Fibroblast of skin of scalp (primary cell): ENCODE results near the gene LUC7L2.
A peak's percentile ranks its signal among the peaks of the same experiment; 100 is the strongest.
"Not testable (repeated sequence)": the region's sequence is repeated elsewhere in the genome, so short reads cannot be mapped to it uniquely, and the experiment has no call there.

ENCODE experiments used
- DNase-seq: peaks from one replicate; pipeline ENCODE4 v3.0.0-alpha.2; 2013

LUC7L2 gene

DNA sequence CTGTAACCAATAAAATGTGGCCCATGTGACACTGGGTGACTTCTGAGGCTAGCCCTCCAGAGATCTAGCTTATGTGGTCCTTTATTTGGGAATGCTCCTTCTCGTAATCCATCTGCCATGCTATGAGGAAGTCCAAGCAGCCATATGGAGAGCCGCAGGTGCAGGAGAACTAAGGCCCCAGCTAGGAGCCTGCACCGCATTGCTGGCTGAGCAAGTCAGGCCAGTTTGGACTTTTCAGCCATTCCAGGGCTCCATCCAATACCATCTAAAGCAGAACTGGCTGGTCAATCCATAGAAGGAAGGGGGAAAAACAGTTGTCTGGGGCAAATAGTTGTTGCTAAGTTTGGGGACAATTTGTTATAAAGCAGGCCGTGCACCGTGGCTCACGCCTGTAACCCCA is 91.2 kb downstream of the LUC7L2 start:
- no peak for DNase-seq

DNA sequence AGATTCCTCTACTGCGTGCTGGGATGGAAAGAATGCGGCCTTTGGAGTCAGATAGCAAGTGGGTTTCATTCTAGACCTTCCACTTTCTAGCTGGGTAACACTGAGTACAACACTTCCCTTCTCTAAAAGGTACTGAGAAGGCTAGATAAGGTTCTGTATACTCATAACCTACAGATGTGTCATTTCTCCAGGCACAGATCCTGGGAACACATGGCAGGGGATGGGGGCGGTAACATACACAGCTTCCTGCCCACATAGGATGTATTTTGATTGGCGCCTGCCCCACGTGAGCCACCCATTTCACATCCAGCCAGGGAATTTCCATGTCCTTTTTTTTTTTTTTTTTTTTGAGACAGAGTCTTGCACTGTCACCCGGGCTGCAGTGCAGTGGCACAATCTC is 91.9 kb downstream of the LUC7L2 start:
- peak; percentile 35 for DNase-seq

DNA sequence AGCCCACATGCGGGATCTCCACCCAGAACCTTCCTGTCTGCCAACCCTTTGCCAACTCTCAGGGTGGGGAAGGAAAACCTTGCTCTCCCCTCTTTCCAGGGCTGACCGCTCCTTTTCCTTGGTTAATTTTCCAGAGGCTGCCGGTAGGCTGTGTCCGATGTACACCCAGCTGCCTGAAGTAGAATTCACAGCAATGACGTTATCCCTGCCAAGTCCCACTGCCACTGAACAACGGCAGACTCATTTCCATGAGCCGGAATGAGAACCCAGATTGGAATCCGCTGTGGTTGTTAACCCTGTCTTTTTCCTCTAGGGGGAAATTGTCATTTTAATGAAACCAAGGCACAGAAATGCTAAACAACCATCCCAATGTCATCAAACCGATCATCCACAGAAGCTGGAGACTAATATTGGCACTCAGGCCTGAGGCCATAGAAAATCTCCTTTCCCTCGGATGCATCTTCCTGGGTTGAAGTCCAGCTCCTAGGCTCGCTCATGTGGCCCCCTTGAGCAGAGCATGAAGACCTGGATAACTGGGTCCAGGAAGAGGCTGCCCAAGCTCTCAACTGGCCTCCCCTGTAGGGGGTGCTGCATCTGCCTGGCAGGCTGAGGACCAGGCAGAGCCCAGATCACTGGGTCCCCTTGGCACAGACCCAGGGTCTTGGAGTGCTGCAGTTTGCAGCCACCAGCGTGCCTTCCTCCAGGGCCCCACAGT is 93.4 kb downstream of the LUC7L2 start:
- DNase-seq, result peak; percentile 82

DNA sequence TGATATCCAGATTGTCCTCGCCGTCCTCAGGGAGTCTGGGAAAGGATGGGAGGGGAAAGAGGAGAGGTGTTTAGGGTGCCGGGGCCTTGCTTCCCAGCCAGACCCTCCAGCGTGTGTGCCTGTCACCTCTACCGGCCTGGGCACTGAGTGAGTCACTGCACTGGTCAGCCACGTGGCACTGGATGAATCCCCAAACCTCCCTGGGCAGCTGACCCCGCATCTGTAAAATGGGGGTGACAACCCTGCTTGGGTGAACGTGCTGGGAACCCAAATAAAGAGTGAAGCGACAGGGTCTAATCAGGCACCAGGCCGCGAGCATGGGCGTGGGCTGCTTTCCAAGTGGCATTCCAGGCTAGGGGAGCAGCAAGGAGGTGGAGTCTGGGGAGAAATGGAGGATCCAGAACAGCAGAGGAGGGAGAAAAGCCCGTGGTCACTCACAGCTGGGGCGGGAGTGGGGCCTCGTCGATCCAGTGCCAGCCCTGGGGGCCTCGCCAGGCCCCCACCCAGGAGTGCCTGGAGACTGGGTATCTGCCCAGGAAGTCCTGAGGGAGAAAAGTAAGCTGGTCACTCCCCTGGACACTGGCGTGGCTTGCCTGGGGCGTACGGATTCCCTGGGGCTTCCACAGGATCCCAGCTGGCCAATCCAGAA is 94.1 kb downstream of the LUC7L2 start:
- no peak for DNase-seq

DNA sequence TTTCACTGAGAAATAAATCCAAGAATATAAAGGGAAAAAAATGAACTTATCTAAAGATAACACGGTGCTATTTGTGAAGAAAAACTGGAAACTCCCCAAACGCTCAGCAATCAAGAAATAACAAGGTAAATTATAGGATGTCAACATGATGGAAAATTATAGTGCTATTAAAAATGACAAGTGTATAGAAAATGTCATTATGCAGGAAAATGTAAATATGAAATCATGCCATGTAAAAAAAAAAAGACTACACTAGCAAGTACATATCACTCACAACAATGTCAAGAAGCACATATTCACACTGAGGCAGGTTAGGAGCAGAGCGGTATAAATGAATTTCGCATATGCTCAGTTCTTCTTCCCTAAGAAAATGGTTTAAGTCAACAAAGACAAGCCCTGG is 96.1 kb downstream of the LUC7L2 start:
- DNase-seq, result no peak

DNA sequence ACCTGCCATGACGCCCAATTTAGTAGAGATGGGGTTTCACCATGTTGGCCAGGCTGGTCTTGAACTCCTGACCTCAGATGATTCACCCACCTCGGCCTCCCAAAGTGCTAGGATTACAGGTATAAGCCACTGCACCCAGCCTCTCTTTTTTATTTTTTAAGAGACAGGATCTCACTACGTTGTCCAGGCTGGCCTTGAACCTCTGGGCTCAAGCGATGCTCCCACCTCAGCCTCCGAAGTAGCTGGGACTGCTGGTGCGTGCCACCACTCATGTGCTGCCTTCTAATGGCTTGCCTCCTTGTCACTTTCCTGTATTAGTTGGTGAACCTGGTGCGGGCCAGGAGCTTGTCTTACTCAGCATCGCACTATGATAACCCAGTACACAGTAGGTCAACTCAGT is 96.8 kb downstream of the LUC7L2 start:
- no peak for DNase-seq

DNA sequence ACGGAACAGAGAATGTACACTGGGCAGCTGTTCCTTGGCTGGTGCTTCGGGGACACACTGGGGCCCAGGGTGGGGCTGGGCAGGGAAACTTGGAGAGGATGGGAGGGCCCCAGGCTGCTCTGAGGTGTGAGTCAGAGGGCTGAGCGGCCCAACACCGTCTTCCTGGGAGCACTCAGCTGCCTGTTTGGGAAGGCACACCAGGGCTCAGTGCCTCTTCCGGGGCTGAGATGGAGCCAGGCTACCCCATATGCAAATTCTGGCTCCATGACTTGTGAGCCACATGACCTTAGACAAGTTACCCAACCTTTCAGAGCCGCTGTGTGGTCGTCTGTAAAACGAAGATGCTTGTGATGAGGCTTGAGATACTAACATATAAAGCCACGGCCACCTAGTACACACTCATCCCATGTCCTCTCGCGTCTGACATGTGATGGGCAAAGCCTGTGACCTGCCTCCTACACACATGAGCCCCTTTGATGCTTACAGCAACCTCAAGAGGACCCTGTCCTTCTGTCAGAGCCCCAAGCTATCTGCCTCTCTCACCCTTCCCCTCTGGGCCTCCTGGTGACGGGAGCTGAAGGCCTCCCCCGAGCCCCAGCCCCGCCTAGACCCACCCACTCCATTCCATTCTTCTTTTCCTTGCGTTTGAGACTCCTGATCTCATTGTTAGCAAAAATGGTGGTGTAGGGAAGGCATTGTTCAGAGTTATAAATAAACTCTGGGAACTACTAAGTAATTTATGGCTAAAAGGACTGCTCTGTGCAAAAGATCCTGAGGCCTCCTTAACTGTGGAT is 97.7 kb downstream of the LUC7L2 start:
- DNase-seq, result peak; percentile 29

DNA sequence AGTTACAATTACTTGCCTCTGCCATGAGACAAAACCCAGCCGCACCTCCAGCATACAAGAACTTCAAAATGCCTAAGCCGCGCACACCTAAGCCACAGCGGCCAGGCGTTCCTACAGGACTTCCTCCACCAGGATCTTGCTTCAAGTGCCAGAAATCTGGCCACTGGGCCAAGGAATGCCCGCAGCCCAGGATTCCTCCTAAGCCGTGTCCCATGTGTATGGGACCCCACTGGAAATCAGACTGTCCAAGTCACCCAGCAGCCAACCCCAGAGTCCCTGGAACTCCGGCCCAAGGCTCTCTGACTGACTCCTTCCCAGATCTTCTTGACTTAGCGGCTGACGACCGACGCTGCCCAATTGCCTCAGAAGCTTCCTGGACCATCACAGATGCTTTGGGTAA is 103.7 kb downstream of the LUC7L2 start:
- DNase-seq, result not testable (repeated sequence)

DNA sequence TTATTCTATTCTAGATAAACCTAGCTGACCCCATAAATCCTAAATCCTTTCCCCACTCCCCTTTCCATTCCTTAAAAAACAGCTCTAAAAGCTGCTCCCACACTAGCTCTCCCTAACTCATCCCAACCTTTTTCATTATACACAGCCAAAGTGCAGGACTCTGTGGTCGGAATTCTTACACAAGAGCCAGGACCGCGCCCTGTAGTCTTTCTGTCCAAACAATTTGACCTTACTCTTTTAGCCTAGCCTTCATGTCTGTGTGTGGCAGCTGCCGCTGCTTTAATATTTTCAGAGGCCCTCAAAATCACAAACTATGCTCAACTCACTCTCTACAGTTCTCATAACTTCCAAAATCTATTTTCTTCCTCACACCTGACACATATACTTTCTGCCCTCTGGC is 104.8 kb downstream of the LUC7L2 start:
- not testable (repeated sequence) for DNase-seq

DNA sequence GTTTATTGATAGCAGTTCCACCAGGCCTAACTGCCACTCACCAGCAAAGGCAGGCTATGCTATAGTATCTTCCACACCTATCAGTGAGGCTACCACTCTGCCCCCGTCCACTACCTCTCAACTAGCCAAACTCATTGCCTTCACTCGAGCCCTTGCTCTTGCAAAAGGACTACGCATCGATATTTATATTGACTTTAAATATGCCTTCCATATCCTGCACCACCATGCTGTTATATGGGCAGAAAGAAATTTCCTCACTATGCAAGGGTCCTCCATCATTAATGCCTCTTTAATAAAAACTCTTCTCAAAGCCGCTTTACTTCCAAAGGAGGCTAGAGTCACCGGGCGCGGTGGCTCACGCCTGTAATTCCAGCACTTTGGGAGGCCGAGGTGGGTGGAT is 105.4 kb downstream of the LUC7L2 start:
- DNase-seq, result not testable (repeated sequence)

DNA sequence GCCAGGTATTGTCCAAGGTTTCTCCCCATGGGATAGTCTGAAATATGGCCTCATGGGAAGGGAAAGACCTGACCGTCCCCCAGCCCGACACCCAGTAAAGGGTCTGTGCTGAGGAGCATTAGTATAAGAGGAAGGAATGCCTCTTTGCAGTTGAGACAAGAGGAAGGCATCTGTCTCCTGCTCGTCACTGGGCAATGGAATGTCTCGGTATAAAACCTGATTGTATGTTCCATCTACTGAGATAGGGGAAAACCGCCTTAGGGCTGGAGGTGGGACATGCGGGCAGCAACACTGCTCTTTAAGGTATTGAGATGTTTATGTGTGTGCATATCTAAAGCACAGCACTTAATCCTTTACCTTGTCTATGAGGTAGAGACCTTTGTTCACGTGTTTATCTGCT is 108.0 kb downstream of the LUC7L2 start:
- DNase-seq, result not testable (repeated sequence)

DNA sequence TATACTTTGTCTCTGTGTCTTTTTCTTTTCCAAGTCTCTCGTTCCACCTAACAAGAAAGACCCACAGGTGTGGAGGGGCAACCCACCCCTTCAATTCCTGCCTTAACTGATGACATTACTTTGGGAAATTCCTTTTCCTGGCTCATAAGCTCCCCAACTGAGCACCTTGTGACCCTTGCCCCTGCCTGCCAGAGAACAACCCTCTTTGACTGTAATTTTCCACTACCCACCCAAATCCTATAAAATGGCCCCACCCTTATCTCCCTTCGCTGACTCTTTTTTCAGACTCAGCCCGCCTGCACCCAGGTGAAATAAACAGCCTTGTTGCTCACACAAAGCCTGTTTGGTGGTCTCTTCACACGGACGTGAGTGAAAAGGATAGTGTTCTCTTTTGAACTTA is 108.6 kb downstream of the LUC7L2 start:
- DNase-seq, result not testable (repeated sequence)

DNA sequence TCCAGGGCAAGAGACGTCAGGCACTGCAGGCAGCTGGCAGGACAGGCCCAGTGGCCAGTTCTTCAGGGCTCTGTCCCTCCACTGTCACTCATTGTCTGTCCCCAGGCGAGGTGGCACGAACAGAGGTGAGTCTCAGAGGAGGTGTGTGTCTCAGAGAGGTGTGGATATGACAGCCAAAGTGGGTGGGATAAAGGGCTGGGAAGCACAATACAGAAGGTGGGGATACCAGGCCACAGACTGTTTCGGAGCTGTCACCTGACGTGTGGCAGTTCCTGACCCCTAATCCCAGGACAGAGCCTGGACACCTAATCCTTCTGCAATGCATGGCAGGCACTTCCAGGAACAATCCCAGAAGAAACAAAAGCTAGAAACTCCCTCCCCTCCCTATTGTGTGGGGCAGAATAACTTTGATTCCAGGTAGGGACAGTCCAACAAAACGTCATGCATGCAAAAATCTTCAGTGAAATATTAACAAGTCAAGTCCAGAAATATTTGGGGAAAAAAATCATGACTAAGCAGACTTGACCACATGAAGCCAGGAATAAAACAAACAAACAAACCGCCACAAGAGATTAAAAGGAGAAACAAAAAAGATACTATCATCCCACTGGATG is 112.2 kb downstream of the LUC7L2 start:
- no peak for DNase-seq
